HCT116 (cell line): ENCODE data around the gene GNAI3.

Source experiments
- EZH2 ChIP-seq: fragments of 200-600 bp; sonication (generic); IDR thresholded peaks from 2 replicates; pipeline ENCODE4 v1.6.1; 2017; ENCODE audit warnings: antibody characterized with exemption, mixed run types
- FOSL1 ChIP-seq: IDR thresholded peaks from 2 replicates; pipeline ENCODE4 v1.6.1; 2012; ENCODE audit warnings: low read depth
- POLR2AphosphoS5 ChIP-seq: IDR thresholded peaks from 2 replicates; pipeline ENCODE4 v1.6.1; 2011; ENCODE audit warnings: mild to moderate bottlenecking, low read depth, low read length, moderate library complexity
- RAD21 ChIP-seq: IDR thresholded peaks from 2 replicates; pipeline ENCODE4 v1.6.1; 2012; ENCODE audit warnings: low read depth, mild to moderate bottlenecking
- SP1 ChIP-seq: IDR thresholded peaks from 2 replicates; pipeline ENCODE4 v1.6.1; 2012; ENCODE audit warnings: low read depth
- TF ChIP-seq, protein P1 (sequence below), 3 experiments: fragments of 200-600 bp in 1 of 3; sonication (generic) in 1 of 3; IDR thresholded peaks in 2 of 3; conservative IDR thresholded peaks in 1 of 3; 2 replicates each; pipeline ENCODE4 v1.5.1; 2012 to 2017; ENCODE audit warnings: low read depth in 2 of 3, low read length in 2 of 3, antibody characterized with exemption in 1 of 3, borderline replicate concordance in 1 of 3, control low read depth in 1 of 3, mild to moderate bottlenecking in 1 of 3, mixed read lengths in 1 of 3, mixed run types in 1 of 3, moderate library complexity in 1 of 3; ENCODE audit not compliant: insufficient read depth in 1 of 3
- TF ChIP-seq, protein P2 (sequence below): IDR thresholded peaks from 2 replicates; pipeline ENCODE4 v1.6.1; 2011; ENCODE audit warnings: mild to moderate bottlenecking, low read length, moderate library complexity; ENCODE audit not compliant: insufficient replicate concordance; ENCODE audit errors: extremely low read depth

DNA sequence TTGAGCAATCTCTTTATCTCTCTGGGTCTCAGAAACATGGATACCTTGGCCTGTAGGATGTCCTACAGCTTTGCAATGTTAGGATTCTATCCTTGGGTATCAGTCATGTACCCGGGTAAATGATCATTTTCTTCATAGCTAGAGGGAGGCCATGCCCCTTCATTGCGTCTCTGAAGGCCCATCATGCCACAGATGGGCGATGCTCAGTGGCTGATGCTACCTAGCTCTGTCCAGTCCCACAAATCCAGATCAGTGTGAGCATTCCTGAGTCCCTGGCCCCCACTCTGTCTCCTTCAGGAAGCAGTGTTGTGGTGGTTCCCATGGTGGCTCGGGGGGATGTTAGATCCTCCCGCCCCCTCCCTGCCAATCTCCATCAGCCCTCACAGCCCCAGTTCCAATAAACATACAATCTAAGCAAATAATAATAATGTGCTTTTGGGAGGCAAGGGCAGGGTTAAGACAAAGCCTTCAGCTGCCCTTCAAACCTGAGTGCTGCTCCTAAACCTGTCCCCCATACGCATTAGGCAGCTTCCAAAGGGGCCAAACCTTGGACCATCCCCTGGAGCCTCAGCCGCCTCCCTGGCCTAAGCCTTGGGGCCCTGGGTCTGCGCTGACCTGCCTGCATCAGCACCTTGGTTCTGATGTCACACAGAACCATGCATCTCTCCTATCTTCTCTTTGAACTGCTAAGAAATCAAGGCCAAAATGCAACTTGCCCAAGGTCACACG lies 9.4 kb upstream of the GNAI3 start:
- TF ChIP-seq, protein P1, sequence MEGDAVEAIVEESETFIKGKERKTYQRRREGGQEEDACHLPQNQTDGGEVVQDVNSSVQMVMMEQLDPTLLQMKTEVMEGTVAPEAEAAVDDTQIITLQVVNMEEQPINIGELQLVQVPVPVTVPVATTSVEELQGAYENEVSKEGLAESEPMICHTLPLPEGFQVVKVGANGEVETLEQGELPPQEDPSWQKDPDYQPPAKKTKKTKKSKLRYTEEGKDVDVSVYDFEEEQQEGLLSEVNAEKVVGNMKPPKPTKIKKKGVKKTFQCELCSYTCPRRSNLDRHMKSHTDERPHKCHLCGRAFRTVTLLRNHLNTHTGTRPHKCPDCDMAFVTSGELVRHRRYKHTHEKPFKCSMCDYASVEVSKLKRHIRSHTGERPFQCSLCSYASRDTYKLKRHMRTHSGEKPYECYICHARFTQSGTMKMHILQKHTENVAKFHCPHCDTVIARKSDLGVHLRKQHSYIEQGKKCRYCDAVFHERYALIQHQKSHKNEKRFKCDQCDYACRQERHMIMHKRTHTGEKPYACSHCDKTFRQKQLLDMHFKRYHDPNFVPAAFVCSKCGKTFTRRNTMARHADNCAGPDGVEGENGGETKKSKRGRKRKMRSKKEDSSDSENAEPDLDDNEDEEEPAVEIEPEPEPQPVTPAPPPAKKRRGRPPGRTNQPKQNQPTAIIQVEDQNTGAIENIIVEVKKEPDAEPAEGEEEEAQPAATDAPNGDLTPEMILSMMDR (IDR thresholded peaks at IDR 0.05 in 2 of 3, conservative IDR thresholded peaks at IDR 0.05 in 1 of 3; ENCODE audit: borderline replicate concordance in 1 of 3, insufficient read depth in 1 of 3, low read depth in 2 of 3, low read length in 2 of 3): no peak
- no peak for TF ChIP-seq POLR2AphosphoS5
- TF ChIP-seq, protein P2, sequence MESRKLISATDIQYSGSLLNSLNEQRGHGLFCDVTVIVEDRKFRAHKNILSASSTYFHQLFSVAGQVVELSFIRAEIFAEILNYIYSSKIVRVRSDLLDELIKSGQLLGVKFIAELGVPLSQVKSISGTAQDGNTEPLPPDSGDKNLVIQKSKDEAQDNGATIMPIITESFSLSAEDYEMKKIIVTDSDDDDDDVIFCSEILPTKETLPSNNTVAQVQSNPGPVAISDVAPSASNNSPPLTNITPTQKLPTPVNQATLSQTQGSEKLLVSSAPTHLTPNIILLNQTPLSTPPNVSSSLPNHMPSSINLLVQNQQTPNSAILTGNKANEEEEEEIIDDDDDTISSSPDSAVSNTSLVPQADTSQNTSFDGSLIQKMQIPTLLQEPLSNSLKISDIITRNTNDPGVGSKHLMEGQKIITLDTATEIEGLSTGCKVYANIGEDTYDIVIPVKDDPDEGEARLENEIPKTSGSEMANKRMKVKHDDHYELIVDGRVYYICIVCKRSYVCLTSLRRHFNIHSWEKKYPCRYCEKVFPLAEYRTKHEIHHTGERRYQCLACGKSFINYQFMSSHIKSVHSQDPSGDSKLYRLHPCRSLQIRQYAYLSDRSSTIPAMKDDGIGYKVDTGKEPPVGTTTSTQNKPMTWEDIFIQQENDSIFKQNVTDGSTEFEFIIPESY: no peak
- TF ChIP-seq EZH2: no peak
- TF ChIP-seq RAD21: no peak
- no peak for TF ChIP-seq FOSL1
- no peak for TF ChIP-seq SP1
